BLaER1 (cell line): Measurements from ENCODE around the gene MSX1.

Experiments
- H3K27ac ChIP-seq: shearing (Covaris generic); formaldehyde crosslinking; 2 replicates; pipeline ENCODE4 v1.8.1; 2022
- H3K27me3 ChIP-seq: shearing (Covaris generic); formaldehyde crosslinking; 2 replicates; pipeline ENCODE4 v1.8.1; 2022
- H3K36me3 ChIP-seq: shearing (Covaris generic); formaldehyde crosslinking; 2 replicates; pipeline ENCODE4 v1.8.1; 2022
- H3K4me1 ChIP-seq: shearing (Covaris generic); formaldehyde crosslinking; 2 replicates; pipeline ENCODE4 v1.8.1; 2022
- H3K4me2 ChIP-seq: shearing (Covaris generic); formaldehyde crosslinking; 2 replicates; pipeline ENCODE4 v1.8.1; 2022
- H3K4me3 ChIP-seq: shearing (Covaris generic); formaldehyde crosslinking; 2 replicates; pipeline ENCODE4 v1.8.1; 2022
- H3K9ac ChIP-seq: shearing (Covaris generic); formaldehyde crosslinking; 2 replicates; pipeline ENCODE4 v1.8.1; 2022
- H3K9me3 ChIP-seq: shearing (Covaris generic); formaldehyde crosslinking; 2 replicates; pipeline ENCODE4 v1.8.1; 2022
- H4K20me1 ChIP-seq: shearing (Covaris generic); formaldehyde crosslinking; 2 replicates; pipeline ENCODE4 v1.8.1; 2022
- Cebpa-rat ChIP-seq: shearing (Covaris generic); IDR thresholded peaks from 2 replicates; pipeline ENCODE4 v1.8.1; 2022

The MSX1 gene

DNA sequence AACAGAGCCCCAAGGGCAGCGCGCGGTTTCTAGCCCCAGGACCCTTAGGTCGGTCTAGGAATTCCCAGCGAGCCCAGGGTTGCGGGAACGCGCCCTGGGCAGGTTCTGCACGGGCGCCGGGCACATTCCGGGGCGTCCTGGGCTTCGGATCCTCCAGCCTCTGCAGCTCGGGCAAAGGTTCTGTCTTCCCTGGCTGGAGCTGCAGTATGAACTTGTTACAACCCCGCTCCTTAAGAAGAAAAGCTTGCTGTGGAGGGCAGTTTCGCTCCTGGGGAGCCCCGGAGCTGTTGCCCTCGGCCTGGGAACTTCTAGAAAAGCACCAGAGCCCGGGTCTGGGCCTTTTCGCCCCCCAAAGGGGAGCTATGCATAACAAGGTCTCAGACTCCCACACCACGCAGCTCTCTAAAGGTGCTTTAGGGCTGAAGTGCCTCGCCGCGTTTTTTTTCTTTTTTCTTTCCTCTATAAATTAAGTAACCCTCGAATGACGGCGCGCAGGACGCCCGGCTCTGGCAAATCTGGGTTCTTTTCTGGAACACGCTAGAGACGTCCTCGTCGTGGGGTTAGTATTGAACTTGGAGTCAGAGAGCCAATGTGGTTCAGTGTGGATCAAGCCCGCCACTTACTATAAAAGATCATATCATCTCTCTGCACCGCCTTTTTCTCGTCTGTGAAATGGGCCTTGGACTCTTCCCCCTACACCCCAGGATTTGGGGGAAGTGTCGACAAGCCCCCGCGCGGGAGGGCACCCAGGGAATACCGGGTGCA, 5.7 kb downstream of the MSX1 start:
- H3K9me3 ChIP-seq = no peaks in the 10 kb centered on the region
- H3K9ac ChIP-seq = no peak overlapping the region
- peaks cover 31% of the 10 kb centered on the region for H3K4me1 ChIP-seq
- H3K36me3 ChIP-seq = no peaks in the 10 kb centered on the region
- TF ChIP-seq Cebpa-rat = no peak
- H4K20me1 ChIP-seq = peaks cover 98% of the 10 kb centered on the region
- no peak overlapping the region for H3K27ac ChIP-seq
- no peak overlapping the region for H3K4me2 ChIP-seq
- peaks cover 100% of the 10 kb centered on the region for H3K27me3 ChIP-seq
- no peak overlapping the region for H3K4me3 ChIP-seq

DNA sequence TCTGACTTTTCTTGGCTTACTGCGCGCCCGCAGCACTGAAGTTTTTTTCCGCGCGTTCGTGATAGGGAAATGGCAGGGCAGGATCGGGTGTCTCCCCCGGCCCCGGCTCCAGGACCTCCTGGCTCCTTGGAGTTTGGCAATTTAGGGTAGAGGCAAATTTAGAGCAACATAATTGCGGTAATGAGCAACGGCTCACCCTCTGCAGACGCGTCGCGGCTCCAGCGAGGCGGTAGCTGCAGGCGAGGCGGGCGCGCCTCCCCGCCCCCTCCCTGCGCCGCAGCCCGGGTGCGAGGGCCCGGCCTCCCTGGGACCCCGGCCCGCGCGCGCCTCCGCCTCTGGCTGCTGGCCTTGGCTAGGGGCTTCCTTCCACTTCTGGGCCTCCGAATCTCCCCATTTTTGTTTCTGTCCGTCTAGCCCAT, 6.2 kb downstream of the MSX1 start:
- H3K9me3 ChIP-seq = no peaks in the 10 kb centered on the region
- peaks cover 100% of the 10 kb centered on the region for H3K27me3 ChIP-seq
- peak overlapping the region; percentile 48 for H3K4me3 ChIP-seq
- TF ChIP-seq Cebpa-rat = no peak
- no peak overlapping the region for H3K9ac ChIP-seq
- H3K4me2 ChIP-seq = peak overlapping the region; percentile 71
- H3K27ac ChIP-seq = no peak overlapping the region
- H3K36me3 ChIP-seq = no peaks in the 10 kb centered on the region
- peaks cover 98% of the 10 kb centered on the region for H4K20me1 ChIP-seq
- H3K4me1 ChIP-seq = peaks cover 25% of the 10 kb centered on the region

DNA sequence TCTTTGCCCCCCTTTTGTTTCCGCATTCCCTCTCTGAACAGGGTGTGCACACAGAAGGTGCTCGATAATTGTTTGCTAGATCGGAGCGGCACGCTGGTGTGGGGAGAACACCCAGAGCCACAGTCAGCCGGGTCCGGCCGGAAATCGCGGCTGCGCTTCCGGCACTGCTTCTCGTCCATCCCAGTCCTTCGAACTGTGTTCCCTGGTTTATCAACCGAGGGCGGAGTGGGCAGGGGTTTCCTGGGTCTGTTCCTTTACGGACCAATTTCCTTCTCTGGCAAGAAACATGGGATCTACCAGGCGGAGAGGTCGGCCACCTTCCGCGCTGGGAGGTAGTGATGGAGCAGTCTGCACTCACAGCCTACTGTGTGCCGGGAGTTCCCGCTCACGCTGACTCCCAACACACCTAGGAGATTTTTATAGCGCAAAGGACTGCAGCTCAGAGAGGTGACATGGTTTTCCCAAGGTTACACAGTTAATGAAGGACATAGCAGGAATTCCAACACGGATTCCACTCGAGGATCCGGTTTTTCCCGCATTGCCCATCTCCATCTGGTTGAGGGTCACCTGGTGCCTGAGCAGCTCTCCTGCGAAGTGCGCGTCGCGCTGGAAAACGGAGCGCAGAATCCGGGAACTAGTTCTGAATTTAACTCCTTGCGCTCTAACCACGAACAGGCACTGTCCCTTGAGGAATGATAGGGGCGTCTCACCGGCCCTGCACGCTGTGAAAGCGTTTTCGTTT, 6.8 kb downstream of the MSX1 start:
- H3K4me1 ChIP-seq = peaks cover 21% of the 10 kb centered on the region
- no peaks in the 10 kb centered on the region for H3K36me3 ChIP-seq
- TF ChIP-seq Cebpa-rat = no peak
- peaks cover 98% of the 10 kb centered on the region for H4K20me1 ChIP-seq
- H3K27me3 ChIP-seq = peaks cover 100% of the 10 kb centered on the region
- H3K9me3 ChIP-seq = no peaks in the 10 kb centered on the region
- H3K4me2 ChIP-seq = peak overlapping the region; percentile 71
- H3K9ac ChIP-seq = no peak overlapping the region
- peak overlapping the region; percentile 48 for H3K4me3 ChIP-seq
- H3K27ac ChIP-seq = no peak overlapping the region

DNA sequence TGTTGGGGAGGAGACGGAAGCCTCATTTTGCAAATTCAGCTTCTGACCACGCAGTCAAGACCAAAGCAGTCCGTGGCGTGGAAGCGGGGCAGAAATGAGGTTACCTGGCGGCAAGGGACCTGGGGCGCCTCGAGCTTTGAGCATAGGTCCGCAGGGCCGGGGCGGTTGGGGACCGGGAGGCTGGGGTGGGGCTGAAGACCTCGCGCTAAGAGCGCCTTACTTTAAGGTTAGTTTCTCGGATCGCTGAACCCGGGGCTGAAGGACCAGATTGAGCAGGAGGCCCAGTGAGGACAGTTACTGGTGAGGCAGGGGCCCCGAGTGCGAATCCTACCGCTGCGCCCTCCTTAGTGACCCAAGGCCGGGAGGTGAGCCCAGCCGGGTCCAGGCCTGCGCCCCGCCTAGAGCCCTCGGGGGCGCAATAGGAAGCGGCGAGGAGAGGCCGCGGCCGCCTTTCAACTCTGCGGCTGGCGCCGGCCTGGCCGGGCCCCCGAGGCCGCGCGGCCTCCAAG, 7.5 kb downstream of the MSX1 start:
- H3K9ac ChIP-seq = no peak overlapping the region
- H3K9me3 ChIP-seq = no peaks in the 10 kb centered on the region
- peaks cover 100% of the 10 kb centered on the region for H3K27me3 ChIP-seq
- peak overlapping the region; percentile 71 for H3K4me2 ChIP-seq
- no peaks in the 10 kb centered on the region for H3K36me3 ChIP-seq
- no peak overlapping the region for H3K27ac ChIP-seq
- H3K4me1 ChIP-seq = peaks cover 25% of the 10 kb centered on the region
- peak overlapping the region; percentile 48 for H3K4me3 ChIP-seq
- peaks cover 98% of the 10 kb centered on the region for H4K20me1 ChIP-seq
- no peak for TF ChIP-seq Cebpa-rat

DNA sequence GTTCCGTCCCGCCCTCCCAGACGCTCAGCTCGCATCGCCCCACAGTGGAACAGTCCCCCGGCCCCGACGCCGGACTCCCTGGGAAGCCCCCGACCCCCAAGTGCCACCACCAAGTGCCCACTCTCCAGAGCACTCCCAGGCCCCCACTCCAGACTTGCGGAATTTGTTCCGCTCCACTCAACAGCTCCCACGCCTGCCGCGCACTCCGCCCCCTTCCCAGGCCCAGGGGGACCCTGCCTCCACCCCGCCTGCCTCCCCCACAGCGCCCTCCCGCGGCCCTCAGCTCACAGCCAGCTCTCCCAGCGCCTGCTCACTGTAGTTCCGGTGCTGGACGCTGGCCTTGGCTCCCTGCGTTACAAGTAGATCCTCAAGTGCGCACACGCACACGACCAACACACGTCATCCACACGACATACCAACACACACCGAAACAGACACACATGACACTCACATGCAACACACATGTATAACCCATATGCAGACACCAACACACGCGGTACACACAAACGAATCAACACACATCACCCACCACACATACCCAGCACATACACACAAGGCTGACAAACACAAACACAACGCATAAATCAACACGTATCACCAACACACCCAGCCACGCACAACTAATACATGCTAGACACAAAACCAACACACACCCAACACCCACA, 8.0 kb downstream of the MSX1 start:
- Histone ChIP-seq H3K9me3 (no peaks in the 10 kb centered on the region), H3K27ac (no peak overlapping the region), H3K4me3 (peak overlapping the region; percentile 48), H4K20me1 (peaks cover 98% of the 10 kb centered on the region), H3K36me3 (no peaks in the 10 kb centered on the region), H3K9ac (no peak overlapping the region), H3K4me2 (peak overlapping the region; percentile 71), H3K27me3 (peaks cover 100% of the 10 kb centered on the region), H3K4me1 (peaks cover 25% of the 10 kb centered on the region)
- TF ChIP-seq Cebpa-rat = no peak

DNA sequence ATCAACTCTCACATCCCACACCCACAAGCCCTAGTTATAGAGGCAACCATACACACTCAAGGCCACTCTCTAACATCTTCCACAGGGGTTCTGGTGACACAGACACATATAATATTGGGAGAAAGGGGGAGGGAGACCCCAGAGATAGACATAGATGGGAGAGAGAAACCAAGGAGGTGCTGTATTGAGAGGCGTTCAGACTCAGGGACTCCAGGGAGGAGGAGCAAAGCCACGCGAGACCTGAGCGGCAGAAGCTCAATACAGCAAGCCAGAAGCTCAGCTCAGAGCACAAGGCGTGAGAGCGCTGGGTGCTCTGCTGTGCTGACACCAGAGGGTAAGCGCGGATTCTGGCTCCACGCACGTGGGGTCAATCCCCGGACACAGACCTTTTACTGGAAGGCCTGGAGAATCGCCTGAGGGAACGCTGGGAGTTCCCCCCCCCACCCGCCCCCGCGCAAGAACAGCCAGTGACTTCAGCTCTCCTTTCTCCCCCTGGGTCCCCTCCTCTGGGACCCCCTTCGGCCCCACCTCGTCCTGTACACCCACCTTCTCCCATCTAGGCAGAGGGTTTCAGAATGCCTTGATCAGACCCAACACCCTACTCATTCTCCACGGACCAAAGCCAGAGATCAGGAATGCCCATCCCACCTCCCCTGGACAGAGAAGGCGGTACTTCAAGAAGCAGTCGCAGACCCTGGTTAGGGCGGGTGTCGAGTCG, 8.7 kb downstream of the MSX1 start:
- Histone ChIP-seq H3K4me1 (peaks cover 25% of the 10 kb centered on the region), H3K9me3 (no peaks in the 10 kb centered on the region), H3K4me2 (no peak overlapping the region), H3K9ac (no peak overlapping the region), H3K27me3 (peaks cover 100% of the 10 kb centered on the region), H4K20me1 (peaks cover 98% of the 10 kb centered on the region), H3K4me3 (no peak overlapping the region), H3K36me3 (no peaks in the 10 kb centered on the region), H3K27ac (no peak overlapping the region)
- no peak for TF ChIP-seq Cebpa-rat

DNA sequence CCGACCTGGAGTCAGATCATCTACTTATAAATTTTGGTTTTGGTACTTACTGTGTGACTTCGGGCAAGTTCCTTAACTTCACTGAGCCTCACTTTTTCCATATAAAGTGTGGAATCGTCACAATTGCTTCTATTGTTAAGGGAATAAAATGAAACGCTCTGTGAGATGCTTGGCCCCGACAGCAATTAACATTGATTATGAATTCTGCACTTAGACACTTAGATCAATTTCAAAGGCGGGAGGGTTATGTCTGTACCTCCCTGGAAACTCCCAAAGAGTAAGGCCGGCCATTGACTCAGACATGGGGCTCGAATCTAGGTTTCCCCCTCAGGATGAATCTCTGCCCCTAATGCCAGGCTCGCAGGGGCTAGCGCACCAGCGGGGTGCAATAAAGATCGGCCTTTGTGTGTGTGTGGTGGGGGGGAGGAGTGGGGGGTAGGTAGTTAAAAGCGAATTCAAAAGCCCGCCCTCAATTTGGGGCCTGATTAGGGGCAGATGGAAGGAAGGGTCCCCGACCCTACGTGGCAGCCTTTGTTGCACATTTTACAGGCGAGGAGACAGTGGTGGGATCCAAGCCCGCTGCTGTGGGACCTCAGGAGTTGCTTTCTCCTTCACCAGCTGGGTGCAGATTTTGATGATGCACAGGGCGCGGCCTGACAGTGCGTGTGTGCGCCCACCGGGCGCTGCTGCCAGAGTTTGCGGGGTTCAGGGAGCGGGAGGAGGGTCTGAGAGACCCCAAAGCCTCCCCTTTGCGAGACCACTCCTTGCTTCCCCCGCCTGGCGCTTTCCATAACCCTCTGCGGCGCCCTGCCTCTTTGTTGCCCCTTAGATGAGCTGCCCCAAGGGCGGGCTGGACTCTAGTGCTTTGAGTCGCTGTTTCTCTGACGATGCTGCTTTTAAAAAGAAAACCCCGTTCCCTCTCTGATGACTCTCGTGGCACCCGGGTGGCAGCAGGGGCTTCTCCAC, 9.6 kb downstream of the MSX1 start:
- H3K27me3 ChIP-seq = peaks cover 100% of the 10 kb centered on the region

DNA sequence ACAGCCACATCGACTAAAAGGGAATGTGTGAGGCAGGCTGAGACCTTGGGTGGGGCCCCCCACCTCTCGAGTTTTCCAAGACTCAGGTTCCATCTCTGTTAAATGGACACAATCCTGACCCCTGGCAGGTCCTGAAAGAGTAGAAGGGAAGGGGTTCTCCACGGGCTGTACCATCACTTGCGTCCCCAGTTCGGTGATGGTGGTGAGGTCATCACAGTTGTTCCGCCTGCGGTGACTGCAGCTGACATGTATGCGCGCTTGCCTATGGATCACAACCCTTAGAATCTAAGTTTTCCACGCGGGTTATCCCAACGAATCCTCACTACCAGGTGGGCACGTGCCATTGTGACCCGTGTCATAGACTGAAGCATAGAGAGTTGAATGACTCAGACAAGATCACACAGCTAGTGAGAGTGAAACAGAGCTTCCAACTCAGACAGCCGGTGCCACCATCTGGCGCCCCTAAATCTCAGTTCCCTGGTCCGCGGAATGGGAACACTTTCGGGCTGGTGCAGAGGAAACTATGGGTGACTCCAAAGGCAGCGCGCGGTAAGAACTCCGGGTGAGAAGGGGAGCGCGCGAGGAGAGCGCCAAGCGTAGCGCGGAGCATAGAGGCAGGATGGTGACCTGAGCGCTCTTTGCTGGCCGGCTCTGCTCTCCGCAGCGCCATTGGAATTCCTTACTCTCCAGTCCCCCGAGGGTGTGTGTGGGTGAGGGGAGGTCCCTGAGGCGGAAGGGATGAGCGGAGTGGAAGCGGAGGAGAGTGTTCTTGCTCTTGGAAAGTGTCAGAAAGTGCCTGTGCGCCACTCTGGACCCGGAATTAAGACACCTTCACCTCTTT, 10.5 kb downstream of the MSX1 start:
- Histone ChIP-seq H3K9me3 (no peaks in the 10 kb centered on the region), H3K27me3 (peaks cover 100% of the 10 kb centered on the region), H3K36me3 (no peaks in the 10 kb centered on the region), H3K4me2 (no peak overlapping the region), H3K4me3 (no peak overlapping the region), H3K27ac (no peak overlapping the region), H3K9ac (no peak overlapping the region), H4K20me1 (peaks cover 98% of the 10 kb centered on the region), H3K4me1 (peaks cover 30% of the 10 kb centered on the region)
- TF ChIP-seq Cebpa-rat = no peak

More for the DNA sequence above, 9.6 kb downstream of the MSX1 start:
- TF ChIP-seq Cebpa-rat = no peak
- H3K4me3 ChIP-seq = no peak overlapping the region
- H3K27ac ChIP-seq = no peak overlapping the region
- H4K20me1 ChIP-seq = peaks cover 98% of the 10 kb centered on the region
- H3K9me3 ChIP-seq = no peaks in the 10 kb centered on the region
- no peak overlapping the region for H3K9ac ChIP-seq
- H3K4me1 ChIP-seq = peaks cover 25% of the 10 kb centered on the region
- H3K36me3 ChIP-seq = no peaks in the 10 kb centered on the region
- no peak overlapping the region for H3K4me2 ChIP-seq
